ENCODE measurements around the gene WNT9A. TPM values are rescaled to one million over a fixed set of nuclear protein-coding genes. Genes with fewer than 3 reads are reported as not detected.

WNT9A gene
- total RNA-seq, 1 experiment from 2014 or later, result 1.1 TPM

DNA sequence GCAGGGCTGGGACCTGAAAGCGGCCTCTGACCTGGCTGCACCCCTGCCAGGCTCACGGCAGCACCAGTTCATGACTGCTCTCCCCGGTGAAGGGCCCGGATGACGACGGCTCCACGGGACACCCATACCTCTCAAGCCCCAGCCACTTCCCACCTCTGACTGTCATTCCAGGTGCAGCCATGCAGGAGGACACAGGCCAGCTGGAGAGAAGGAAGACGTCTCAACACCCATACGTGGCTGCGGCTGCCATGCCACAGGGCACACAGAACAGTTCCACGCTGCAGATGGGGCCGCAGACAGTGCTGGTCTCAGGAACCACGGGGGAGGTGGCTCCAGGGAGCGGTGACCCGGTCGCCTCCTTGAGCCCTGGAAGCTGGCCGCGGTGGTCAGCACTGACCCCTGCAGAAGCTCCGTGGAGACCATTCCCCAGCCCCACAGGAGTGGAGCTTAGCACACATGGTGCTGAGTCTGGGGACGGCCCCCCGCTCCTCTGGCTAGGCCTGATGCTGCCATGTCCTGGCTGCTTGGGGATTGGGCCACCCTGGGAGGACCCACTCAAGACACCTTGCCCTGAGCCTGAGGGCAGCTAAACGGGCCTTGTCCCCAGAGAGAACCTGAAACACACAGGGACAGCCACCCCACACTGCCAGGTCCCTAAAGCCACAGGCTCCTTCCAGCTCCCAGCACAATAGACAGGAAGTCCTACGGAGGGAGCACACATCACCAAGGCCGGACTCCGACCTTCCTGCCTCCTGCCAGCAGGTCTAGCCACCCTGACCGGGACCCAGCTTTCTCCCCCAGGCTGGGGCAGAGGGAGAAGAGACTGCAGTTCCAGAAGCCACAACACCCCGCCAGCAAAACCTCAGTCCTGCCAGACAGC lies 8.6 kb downstream of the WNT9A start:
- no peaks in the 10 kb centered on the region; the same call in 1 of the 2 replicates for H3K36me3 ChIP-seq
- H3K4me3 ChIP-seq, result no peak overlapping the region
- no peak overlapping the region for H3K27ac ChIP-seq
- H3K27me3 ChIP-seq, result no peaks in the 10 kb centered on the region
- DNase-seq, result peak in 1 of 2 experiments; percentile 1
- peaks cover 7% of the 10 kb centered on the region; the same call in 1 of the 2 replicates for H3K9me3 ChIP-seq (replicated peaks)
- H3K4me1 ChIP-seq, result peaks cover 22% of the 10 kb centered on the region

DNA sequence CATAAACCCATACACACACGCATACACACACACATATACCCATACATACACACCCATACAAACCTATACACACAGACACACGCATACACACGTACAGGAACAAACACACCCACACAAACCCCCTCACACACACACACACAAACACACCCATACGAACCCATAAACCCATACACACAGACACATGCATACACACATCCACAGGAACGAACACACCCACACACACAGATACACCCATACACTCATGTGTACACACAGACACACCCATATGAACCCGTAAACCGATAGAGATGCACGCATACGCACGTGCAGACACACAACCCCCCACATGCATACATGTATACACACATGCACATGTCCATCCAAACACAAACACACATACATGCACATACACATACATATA lies 9.5 kb downstream of the WNT9A start:
- Histone ChIP-seq H3K27ac (no peak overlapping the region), H3K4me3 (no peak overlapping the region), H3K9me3 (replicated peaks) (peaks cover 7% of the 10 kb centered on the region; the same call in 1 of the 2 replicates), H3K27me3 (no peaks in the 10 kb centered on the region), H3K36me3 (no peaks in the 10 kb centered on the region; the same call in 1 of the 2 replicates), H3K4me1 (peaks cover 22% of the 10 kb centered on the region)
- DNase-seq, result no peak

DNA sequence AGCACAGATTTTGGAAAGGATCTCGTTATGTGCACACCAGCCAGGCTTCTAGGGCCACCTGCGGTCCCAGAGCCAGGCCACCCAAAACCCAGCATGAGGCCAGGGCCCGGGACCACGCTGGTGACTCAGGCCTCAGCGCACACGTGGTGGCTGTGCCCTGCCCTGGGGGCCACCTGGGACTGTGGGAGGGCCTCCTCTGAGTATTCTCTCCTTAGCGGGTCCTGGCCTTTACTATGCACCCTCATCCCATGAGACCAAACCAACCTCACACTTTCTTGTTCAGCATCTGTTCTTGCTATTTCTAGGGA lies 9.9 kb downstream of the WNT9A start:
- Histone ChIP-seq H3K27me3 (no peaks in the 10 kb centered on the region), H3K4me3 (no peak overlapping the region), H3K36me3 (no peaks in the 10 kb centered on the region; the same call in 1 of the 2 replicates), H3K27ac (no peak overlapping the region), H3K4me1 (peaks cover 21% of the 10 kb centered on the region), H3K9me3 (replicated peaks) (peaks cover 7% of the 10 kb centered on the region; the same call in 1 of the 2 replicates)
- no peak for DNase-seq

DNA sequence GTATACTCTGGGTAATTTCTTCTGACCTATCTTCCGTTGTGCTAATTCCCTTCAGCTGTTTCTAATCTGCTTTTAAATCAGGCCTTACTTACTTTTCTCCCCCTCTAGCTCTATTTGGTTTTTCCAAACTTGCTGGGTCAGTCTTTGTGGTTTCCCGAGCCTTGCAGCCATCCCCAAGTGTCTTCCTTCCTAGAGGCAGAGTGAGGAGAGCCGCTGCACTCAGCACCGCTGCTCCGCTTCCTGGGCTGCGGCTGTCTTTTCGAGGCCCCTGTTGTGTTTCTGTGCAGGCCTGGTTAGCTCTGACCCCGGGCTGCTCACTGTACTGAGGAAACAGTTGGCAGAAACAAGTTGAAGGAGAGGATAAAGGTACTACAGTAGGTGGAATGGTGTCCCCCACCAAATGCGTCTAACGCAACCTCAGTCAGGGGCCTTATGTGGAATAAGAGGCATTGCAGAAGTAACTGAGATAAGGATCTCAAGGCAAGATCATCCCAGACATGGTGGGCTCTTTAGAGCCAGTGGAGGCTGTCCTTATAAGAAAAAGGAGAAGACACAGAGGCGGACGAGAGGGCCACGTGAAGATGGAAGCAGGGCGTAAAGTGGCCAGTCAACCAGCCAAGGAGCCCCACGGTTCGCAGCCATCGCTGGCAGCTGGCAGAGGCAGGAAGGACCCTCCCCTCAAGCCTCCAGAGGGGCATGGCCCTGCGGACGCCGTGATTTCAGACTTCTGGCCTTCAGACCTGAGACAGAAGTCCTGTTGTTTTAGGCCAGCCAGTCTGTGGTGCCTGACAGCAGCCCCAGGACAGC lies 10.5 kb downstream of the WNT9A start:
- Histone ChIP-seq H3K36me3 (no peaks in the 10 kb centered on the region; the same call in 1 of the 2 replicates), H3K27me3 (no peaks in the 10 kb centered on the region), H3K4me3 (no peak overlapping the region), H3K4me1 (peaks cover 16% of the 10 kb centered on the region), H3K27ac (no peak overlapping the region), H3K9me3 (replicated peaks) (peaks cover 7% of the 10 kb centered on the region; the same call in 1 of the 2 replicates)
- no peak for DNase-seq

DNA sequence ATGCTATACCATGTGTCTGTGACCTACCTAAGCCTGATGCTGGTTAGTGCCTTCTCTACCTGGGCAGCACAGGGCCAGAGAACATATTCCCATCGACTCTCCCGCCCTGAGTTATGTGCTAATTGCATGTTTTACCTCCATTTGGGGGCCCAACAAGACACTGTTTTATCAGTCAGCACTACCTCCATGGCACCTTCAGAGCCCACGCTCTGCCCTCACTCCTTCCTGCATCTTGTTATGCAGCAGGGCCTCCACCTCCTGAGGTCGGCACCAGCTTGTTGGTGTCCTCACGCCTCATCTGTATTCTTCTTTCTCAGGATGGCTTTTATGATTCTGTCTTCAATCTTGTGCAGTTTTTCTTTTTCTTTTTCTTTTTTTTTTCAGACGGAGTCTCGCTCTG lies 11.9 kb downstream of the WNT9A start:
- H3K4me1 ChIP-seq, result peaks cover 2% of the 10 kb centered on the region
- no peaks in the 10 kb centered on the region; the same call in 1 of the 2 replicates for H3K36me3 ChIP-seq
- H3K27ac ChIP-seq, result no peak overlapping the region
- H3K4me3 ChIP-seq, result no peak overlapping the region
- H3K27me3 ChIP-seq, result no peaks in the 10 kb centered on the region
- DNase-seq, result no peak
- H3K9me3 ChIP-seq (replicated peaks), result peaks cover 7% of the 10 kb centered on the region; the same call in 1 of the 2 replicates

DNA sequence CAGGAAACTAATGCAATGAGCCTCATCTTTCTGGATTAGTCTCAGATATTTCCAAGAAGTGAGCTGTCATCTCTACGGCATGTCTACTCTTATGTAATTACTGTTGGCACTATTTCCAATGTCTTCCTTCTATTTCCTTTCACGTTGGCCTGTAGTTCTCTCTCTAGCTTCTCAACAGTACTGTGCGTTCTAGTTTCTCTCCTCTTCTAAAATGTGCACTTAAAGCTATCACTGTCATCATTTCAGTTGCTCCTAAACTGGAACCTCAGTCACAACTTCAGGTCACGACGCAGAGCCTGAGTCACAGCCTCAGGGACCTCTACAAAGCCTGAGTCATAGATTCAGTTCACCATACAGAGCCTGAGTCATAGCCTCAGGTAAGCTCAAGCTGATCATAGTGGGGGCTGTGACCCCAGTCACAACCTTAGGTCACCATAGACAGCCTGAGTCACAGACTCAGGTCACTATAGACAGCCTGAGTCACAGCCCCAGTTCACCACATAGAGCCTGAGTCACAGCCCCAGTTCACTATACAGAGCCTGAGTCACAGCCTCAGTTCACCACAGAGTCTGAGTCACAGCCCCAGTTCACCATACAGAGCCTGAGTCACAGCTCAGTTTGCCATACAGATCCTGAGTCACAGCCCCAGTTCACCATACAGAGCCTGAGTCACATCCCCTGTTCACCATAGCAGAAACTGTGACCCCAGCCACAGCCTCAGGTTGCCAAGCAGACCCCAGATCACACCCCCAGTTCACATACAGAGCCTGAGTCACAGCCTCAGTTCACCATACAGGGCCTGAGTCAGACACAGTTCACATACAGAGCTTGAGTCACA lies 13.0 kb downstream of the WNT9A start:
- H3K4me3 ChIP-seq, result no peak overlapping the region
- H3K27ac ChIP-seq, result no peak overlapping the region
- peak in 1 of 2 experiments; percentile 38 for DNase-seq
- H3K4me1 ChIP-seq, result no peaks in the 10 kb centered on the region
- H3K27me3 ChIP-seq, result no peaks in the 10 kb centered on the region
- H3K36me3 ChIP-seq, result no peaks in the 10 kb centered on the region; the same call in 1 of the 2 replicates
- H3K9me3 ChIP-seq (replicated peaks), result peaks cover 7% of the 10 kb centered on the region; the same call in 1 of the 2 replicates

DNA sequence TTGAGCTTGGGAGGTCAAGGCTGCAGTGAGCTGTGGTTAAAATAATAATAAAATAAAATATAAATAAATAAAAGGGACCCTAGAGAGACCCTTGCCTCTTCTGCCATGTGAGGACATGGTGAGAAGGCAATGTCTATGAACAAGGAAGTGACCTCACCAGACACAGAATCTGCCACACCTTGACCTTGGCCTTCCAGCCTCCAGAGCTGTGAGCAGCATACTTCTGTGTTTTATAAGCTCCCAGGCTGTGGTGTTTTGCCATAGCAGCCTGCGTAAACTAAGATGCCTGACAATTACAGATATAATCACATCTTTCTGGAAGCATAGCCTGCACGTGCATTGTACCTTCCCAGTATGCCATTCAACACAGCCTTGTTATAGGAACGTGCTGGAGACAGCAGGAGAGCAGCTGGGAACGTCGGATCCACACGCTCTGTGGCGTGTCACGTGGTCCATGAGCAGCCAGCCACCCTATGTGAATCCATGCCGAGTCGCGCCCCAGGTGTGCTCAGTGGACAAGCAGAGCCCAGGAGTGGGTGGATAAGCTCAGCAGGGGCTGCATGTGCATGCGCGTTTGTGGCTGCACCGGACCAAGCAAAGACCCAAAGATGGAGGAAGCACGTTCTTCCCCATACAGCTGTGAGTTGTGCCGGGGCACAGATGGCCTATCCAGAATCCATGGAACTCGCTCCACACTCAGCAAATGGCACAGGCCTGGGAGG lies 17.8 kb downstream of the WNT9A start:
- H3K4me3 ChIP-seq, result no peak overlapping the region
- H3K4me1 ChIP-seq, result no peaks in the 10 kb centered on the region
- H3K27ac ChIP-seq, result no peak overlapping the region
- H3K9me3 ChIP-seq (replicated peaks), result no peaks in the 10 kb centered on the region
- no peaks in the 10 kb centered on the region for H3K27me3 ChIP-seq
- no peaks in the 10 kb centered on the region for H3K36me3 ChIP-seq
- DNase-seq, result no peak

DNA sequence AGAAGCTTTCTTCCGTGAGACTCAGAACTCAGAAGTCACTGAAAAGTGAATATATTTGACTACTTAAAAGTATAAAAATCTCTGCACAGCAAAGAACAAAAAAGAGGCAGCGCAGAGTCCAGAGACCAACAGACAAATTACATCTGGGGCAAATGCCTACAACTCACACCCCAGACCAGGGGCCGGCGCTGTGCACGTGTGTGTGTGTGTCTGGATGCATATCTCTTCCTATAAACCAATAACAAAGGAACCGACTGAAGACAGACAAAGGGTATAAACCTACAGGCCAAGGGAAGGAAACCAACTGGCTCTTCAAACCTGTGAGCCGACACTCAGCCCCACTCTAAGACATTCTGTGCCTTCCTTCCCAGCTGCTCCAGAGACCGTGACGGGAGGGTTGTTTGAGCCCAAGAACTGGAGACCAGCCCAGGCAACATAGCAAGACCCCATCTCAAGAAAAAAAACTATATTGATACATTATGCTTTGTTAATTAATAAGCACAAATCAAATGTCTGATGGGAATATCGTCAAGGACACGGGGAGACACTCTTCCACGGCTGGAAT lies 18.8 kb downstream of the WNT9A start:
- no peaks in the 10 kb centered on the region for H3K36me3 ChIP-seq

DNA sequence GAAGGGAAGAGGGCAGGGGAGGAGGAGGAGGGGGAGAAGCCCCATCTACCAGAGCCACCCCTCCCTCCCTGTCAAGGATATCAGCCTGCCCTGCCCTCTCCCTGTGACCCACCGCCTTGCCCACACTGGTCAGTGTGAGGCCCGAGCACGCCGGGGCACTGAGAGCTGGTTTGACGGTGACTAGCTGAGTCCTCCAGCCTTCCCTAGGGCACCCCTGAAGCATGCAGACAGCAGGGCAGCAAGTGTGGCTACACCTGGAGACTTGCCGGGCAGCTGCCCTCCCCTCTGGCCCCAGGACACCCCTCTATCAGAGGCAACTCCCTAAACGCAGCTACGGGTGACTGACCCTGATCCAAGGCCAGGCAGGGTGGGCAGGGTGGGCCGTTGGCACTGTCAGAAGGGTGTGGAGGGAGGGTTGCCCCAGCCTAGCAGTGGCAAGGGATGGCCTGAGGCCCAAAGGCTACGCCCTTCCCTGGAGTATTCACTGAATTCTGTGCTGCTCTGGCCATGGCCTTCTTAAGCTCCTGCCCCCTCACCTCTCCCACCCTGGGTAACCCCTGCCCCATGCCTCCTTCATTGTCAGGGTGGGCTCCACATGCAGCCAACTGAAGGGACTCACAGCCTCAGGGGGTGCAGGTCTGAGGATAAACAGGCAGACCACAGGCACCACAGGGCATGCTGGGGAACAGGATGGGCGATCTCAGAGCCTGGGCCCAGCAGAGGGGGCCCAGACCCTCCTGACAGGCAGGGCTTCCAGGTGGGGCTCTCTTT lies 19.6 kb downstream of the WNT9A start:
- Histone ChIP-seq H3K9me3 (replicated peaks) (no peaks in the 10 kb centered on the region), H3K4me3 (no peak overlapping the region), H3K27me3 (no peaks in the 10 kb centered on the region), H3K27ac (no peak overlapping the region), H3K36me3 (no peaks in the 10 kb centered on the region), H3K4me1 (no peaks in the 10 kb centered on the region)
- DNase-seq, result no peak

More for the DNA sequence above, 18.8 kb downstream of the WNT9A start:
- Histone ChIP-seq H3K27ac (no peak overlapping the region), H3K27me3 (no peaks in the 10 kb centered on the region), H3K9me3 (replicated peaks) (no peaks in the 10 kb centered on the region), H3K4me3 (no peak overlapping the region), H3K4me1 (no peaks in the 10 kb centered on the region)
- no peak for DNase-seq

DNA sequence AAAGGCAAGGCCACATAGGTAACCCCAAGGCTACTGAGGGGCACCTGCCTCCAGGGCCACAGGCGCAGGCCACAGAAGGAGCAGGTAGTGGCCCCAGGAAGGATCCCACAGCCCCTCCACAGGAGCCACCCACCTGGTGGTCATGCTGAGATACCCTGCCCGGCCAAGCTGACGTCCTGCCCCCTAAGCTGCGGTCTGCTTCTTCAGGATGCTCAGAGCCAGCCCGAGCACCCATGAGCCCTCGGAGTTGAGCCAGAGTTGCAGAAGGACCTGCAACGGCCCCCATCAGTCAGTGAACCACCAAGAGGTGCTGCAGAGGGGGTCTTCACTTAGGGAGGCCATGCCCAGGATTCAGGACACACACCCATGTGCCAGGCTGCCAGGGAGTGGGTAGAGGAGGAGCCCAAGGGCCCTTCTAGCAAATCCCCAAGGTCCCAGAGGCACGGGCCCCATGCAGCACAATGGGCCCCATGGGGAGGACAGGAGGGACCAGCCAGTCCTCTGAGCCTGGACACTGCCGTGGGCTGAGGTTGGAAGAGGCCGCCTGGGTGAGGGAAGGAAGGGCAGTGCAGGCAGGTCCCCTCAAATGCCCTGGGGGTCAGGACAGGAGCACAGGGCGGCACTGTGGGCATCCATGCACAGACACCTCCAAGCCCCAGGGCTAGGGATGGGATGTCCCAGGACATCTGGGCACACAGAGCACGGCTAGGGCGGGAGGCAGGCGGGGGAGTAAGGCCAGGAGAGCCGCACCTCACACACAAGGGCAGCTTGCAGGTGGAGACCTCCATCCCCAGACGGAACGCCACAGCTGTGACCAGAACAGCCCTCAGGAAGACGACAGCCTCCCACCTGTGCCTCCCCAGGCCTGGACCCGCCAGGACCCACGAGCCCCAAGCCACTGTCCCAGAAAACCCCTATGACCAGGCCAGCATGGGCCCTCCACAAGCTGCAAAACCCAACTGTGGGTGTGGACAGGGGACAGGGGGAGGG lies 20.5 kb downstream of the WNT9A start:
- Histone ChIP-seq H3K9me3 (replicated peaks) (no peaks in the 10 kb centered on the region), H3K4me1 (no peaks in the 10 kb centered on the region), H3K36me3 (no peaks in the 10 kb centered on the region), H3K27ac (no peak overlapping the region), H3K4me3 (no peak overlapping the region), H3K27me3 (no peaks in the 10 kb centered on the region)
- DNase-seq, result no peak

DNA sequence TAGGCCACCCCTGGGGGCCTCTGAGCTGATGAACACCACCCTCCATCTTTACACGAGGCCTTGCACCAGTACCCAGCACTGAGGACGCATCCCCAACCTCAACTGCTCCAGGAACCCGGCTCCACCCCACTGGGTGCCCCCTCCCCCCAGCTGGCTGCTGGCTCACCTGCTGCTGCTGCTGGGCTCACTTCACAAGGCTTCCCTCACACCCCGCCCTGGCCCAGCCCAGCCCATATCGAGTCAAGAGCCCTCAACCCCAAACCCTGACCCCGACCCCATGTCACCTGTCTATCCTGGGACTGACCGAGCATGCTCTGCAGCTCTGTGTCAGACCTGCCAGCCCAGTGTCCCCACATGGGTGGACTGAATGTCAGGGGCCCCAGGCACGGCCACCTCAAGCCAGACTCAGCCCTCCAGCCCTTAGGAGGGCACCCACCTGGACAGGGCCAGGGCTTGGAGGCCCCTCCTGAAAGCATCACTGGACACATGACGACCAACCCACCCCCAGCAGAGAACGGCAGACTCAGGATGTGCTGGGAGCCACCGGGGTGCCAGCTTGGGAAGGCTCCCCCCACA lies 21.4 kb downstream of the WNT9A start:
- no peaks in the 10 kb centered on the region for H3K27me3 ChIP-seq
- no peak overlapping the region for H3K27ac ChIP-seq
- no peaks in the 10 kb centered on the region for H3K9me3 ChIP-seq (replicated peaks)
- DNase-seq, result no peak
- H3K4me1 ChIP-seq, result no peaks in the 10 kb centered on the region
- no peaks in the 10 kb centered on the region for H3K36me3 ChIP-seq
- no peak overlapping the region for H3K4me3 ChIP-seq

DNA sequence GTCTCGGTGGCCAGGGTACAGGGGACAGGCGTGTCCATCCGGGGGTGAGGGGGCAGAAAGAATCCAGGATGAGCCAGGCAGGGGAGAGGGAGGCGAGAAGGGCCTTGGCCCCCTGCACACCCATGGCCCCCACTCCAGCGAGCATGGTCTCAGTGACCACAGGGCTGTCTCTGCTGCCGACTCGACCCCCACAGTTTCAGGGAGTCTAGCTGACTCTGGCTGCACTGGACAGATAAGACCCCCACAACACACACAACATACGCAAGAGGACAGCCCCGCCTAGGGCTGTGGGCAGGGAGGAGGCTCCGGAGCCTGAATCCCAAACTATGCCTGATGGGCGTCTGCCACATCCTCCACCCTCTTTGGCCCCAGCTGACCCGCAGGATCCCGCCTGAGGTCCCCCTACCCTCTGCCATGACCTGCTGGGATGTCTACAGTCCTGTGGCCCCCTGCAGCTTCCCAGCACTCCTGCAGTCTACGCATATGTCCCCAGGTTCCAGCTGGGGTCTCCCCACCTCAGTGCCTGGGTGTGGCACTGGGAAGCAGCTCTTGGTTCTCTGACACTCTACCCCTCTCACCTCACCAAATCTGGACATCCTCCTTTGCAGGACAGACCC lies 22.0 kb downstream of the WNT9A start:
- no peaks in the 10 kb centered on the region for H3K4me1 ChIP-seq
- H3K36me3 ChIP-seq, result no peaks in the 10 kb centered on the region
- no peak overlapping the region for H3K27ac ChIP-seq
- H3K9me3 ChIP-seq (replicated peaks), result no peaks in the 10 kb centered on the region
- H3K4me3 ChIP-seq, result no peak overlapping the region
- H3K27me3 ChIP-seq, result no peaks in the 10 kb centered on the region
- no peak for DNase-seq

Data from SJCRH30 (cell line).